ENCODE measurements around the gene MYCBP2.
A peak's percentile ranks its signal among the peaks of the same experiment; 100 is the strongest.
"Not testable (repeated sequence)": the region's sequence is repeated elsewhere in the genome, so short reads cannot be mapped to it uniquely, and the experiment has no call there.

The MYCBP2 gene

GRCh38 chr13:77338329-77338728 is 11.4 kb upstream of the MYCBP2 start:
- DNase-seq (ENCODE audit: low read depth), result no peak

- DNase-seq (ENCODE audit: low read depth), result no peak
Measured at GRCh38 chr13:77337159-77337558, 10.3 kb upstream of the MYCBP2 start.

- no peak for DNase-seq (ENCODE audit: low read depth)
Measured at GRCh38 chr13:77335543-77335942, 8.6 kb upstream of the MYCBP2 start.

- DNase-seq (ENCODE audit: low read depth), result no peak
Measured at GRCh38 chr13:77333594-77333993, 6.7 kb upstream of the MYCBP2 start.

GRCh38 chr13:77331421-77331820 is 4.5 kb upstream of the MYCBP2 start:
- no peak for DNase-seq (ENCODE audit: low read depth)

- no peak for DNase-seq (ENCODE audit: low read depth)
Measured at GRCh38 chr13:77329911-77330584, 3.2 kb upstream of the MYCBP2 start.

GRCh38 chr13:77329133-77329910 is 2.4 kb upstream of the MYCBP2 start:
- peak; percentile 61 for DNase-seq (ENCODE audit: low read depth)

- no peak for DNase-seq (ENCODE audit: low read depth)
Measured at GRCh38 chr13:77328819-77329132, 1.9 kb upstream of the MYCBP2 start.

GRCh38 chr13:77325371-77325980 is 1.4 kb downstream of the MYCBP2 start:
- DNase-seq (ENCODE audit: low read depth), result no peak

GRCh38 chr13:77323858-77324257 is 3.0 kb downstream of the MYCBP2 start:
- no peak for DNase-seq (ENCODE audit: low read depth)

GRCh38 chr13:77319536-77319935 is 7.4 kb downstream of the MYCBP2 start:
- no peak for DNase-seq (ENCODE audit: low read depth)

GRCh38 chr13:77318741-77319140 is 8.2 kb downstream of the MYCBP2 start:
- DNase-seq (ENCODE audit: low read depth), result no peak

- DNase-seq (ENCODE audit: low read depth), result no peak
Measured at GRCh38 chr13:77316430-77316829, 10.5 kb downstream of the MYCBP2 start.

GRCh38 chr13:77315509-77315908 is 11.4 kb downstream of the MYCBP2 start:
- not testable (repeated sequence) for DNase-seq (ENCODE audit: low read depth)

- no peak for DNase-seq (ENCODE audit: low read depth)
Measured at GRCh38 chr13:77313923-77314322, 13.0 kb downstream of the MYCBP2 start.

- DNase-seq (ENCODE audit: low read depth), result no peak
Measured at GRCh38 chr13:77312311-77312710, 14.6 kb downstream of the MYCBP2 start.

GRCh38 chr13:77310579-77311279 is 16.2 kb downstream of the MYCBP2 start:
- no peak for DNase-seq (ENCODE audit: low read depth)

GRCh38 chr13:77310161-77310560 is 16.7 kb downstream of the MYCBP2 start:
- DNase-seq (ENCODE audit: low read depth), result no peak

GRCh38 chr13:77309254-77309653 is 17.6 kb downstream of the MYCBP2 start:
- no peak for DNase-seq (ENCODE audit: low read depth)

- DNase-seq (ENCODE audit: low read depth), result no peak
Measured at GRCh38 chr13:77306458-77306857, 20.4 kb downstream of the MYCBP2 start.

- DNase-seq (ENCODE audit: low read depth), result no peak
Measured at GRCh38 chr13:77305266-77305665, 21.6 kb downstream of the MYCBP2 start.

- peak; percentile 18 for DNase-seq (ENCODE audit: low read depth)
Measured at GRCh38 chr13:77300176-77301037, 26.5 kb downstream of the MYCBP2 start.

Data from HS-5 (cell line).